ENCODE results near the gene HELT. TPM values are rescaled to one million over a fixed set of nuclear protein-coding genes. Genes with fewer than 3 reads are reported as not detected.
"Not testable (repeated sequence)": the region's sequence is repeated elsewhere in the genome, so short reads cannot be mapped to it uniquely, and the experiment has no call there.

HELT gene
- total and polyA plus RNA-seq, 3 experiments from 2014 or later, result not detected

DNA sequence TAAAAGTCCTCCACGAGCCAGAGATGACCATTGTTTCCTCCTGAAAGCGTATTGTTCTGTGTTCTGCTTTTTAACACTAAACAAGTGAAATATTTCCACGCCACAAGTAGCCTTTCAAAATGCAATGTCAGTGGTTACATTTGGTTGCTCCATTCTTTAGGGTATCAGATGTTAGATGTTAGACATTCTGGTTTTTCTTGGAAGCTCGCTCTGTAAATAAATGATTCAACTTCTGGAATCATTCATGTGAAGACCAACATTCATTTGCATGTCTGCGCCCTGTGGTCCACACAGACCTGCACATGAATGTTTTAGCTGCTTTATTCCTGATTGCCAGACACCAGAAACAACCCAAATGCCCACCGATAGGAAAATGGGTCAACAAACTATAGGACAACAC, 38.0 kb upstream of the HELT start:
- no peaks in the 10 kb centered on the region for H3K9me3 ChIP-seq (ENCODE audit: low read length)
- no peaks in the 10 kb centered on the region for H3K36me3 ChIP-seq (ENCODE audit: insufficient read depth, low read length)
- Mint-ChIP-seq H3K27me3 (peaks cover 10 to 27% of the 10 kb centered on the region in 2 donors), H3K9me3 (peaks cover 0 to 2% (median 0%) of the 10 kb centered on the region in 5 donors), H3K4me3 (no peak overlapping the region), H3K36me3 (no peaks in the 10 kb centered on the region), H3K27ac (peak overlapping the region in 1 of 8 donors; percentile 27), H3K4me1 (no peaks in the 10 kb centered on the region)
- no peak overlapping the region for H3K27ac ChIP-seq (ENCODE audit: low read depth, low read length)
- H3K4me1 ChIP-seq (ENCODE audit: insufficient read depth, low read length), result peaks cover 20% of the 10 kb centered on the region
- POLR2A ChIA-PET, result no interaction called here
- CTCF ChIA-PET, result interaction anchor here (1.6 kb wide), 1 partner anchor 729 kb away, joined by 3 read pairs; no protein-coding TSS in a partner anchor
- H3K4me3 ChIP-seq (ENCODE audit: low read length), result no peak overlapping the region
- no peak for DNase-seq
- no peaks in the 10 kb centered on the region for H3K27me3 ChIP-seq (ENCODE audit: insufficient read depth, low read length, poor library complexity, severe bottlenecking)

DNA sequence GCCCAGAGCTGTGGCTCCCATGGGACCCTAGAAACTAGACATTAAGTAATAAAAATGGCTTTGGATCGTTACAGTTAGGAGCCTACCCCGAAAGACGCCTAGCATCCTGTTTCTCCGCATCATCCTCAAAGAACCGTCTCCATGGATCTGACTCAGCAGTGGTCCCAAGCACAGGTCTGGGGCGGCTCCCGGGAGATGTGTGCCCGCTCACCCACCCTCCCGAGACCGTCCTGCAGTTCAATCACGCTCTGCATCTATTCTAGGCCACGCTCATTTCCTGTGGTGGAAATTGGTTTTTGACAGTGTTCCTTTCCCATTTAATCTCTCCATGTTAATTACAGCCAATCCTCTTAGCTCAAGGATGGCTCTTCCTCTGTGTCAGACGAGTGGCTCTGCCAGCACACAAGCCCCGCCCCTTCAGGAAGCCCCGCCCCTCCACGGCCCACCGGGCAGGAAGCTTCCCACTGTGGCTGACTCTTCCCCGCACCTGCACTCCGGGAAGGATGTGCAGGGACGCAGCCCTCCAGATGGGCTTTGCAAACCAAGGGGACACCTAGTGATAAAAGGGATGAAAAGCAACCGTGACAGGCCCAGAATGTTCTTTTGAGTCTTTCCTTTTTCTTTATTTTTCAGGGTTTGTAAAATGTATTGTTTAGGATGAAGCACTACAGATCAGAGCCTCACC, 34.5 kb upstream of the HELT start:
- no peaks in the 10 kb centered on the region for H3K27me3 ChIP-seq (ENCODE audit: insufficient read depth, low read length, poor library complexity, severe bottlenecking)
- peaks cover 20% of the 10 kb centered on the region for H3K4me1 ChIP-seq (ENCODE audit: insufficient read depth, low read length)
- Mint-ChIP-seq H3K27ac (no peak overlapping the region), H3K4me1 (no peaks in the 10 kb centered on the region), H3K9me3 (no peaks in the 10 kb centered on the region), H3K4me3 (no peak overlapping the region), H3K27me3 (peaks cover 1 to 12% of the 10 kb centered on the region in 2 donors), H3K36me3 (no peaks in the 10 kb centered on the region)
- DNase-seq, result peak; percentile 26 to 64 (median 41)
- H3K9me3 ChIP-seq (ENCODE audit: low read length), result no peaks in the 10 kb centered on the region
- no peaks in the 10 kb centered on the region for H3K36me3 ChIP-seq (ENCODE audit: insufficient read depth, low read length)
- no peak overlapping the region for H3K27ac ChIP-seq (ENCODE audit: low read depth, low read length)
- CTCF ChIA-PET, result interaction anchor here (1.1 to 1.3 kb wide), 4 partner anchors 8 to 21 kb away, joined by 3 to 4 read pairs (median 4); no protein-coding TSS in a partner anchor
- H3K4me3 ChIP-seq (ENCODE audit: low read length), result peak overlapping the region; percentile 29
- POLR2A ChIA-PET, result no interaction called here

DNA sequence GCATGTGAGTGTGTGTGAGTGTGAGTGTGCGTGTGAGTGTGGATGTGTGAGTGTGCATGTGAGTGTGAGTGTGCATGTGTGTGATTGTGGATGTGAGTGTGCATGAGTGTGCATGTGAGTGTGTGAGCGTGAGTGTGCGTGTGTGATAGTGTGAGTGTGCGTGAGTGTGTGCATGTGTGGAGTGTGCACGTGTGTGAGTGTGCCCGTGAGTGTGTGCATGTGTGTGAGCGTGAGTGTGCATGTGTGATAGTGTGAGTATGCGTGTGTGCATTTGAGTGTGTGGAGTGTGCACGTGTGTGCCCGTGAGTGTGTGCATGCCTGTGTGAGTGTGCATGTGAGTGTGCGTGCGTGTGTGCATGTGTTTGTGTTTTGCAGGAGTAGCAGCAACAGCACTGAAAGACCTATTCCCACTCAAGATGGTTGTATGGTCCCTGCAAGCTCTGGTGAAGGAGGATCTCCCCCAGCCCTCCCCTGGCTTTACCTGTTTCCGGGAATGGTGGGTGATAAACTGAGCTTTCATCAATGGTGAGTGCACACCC, 30.7 kb upstream of the HELT start:
- Histone ChIP-seq H3K27me3 (ENCODE audit: insufficient read depth, low read length, poor library complexity, severe bottlenecking) (no peaks in the 10 kb centered on the region), H3K4me1 (ENCODE audit: insufficient read depth, low read length) (peaks cover 14% of the 10 kb centered on the region), H3K27ac (ENCODE audit: low read depth, low read length) (no peak overlapping the region), H3K4me3 (ENCODE audit: low read length) (no peak overlapping the region), H3K9me3 (ENCODE audit: low read length) (no peaks in the 10 kb centered on the region), H3K36me3 (ENCODE audit: insufficient read depth, low read length) (no peaks in the 10 kb centered on the region)
- Mint-ChIP-seq H3K27me3 (no peaks in the 10 kb centered on the region), H3K9me3 (no peaks in the 10 kb centered on the region), H3K36me3 (no peaks in the 10 kb centered on the region), H3K4me1 (no peaks in the 10 kb centered on the region), H3K4me3 (no peak overlapping the region), H3K27ac (no peak overlapping the region)
- DNase-seq, result no peak
- POLR2A ChIA-PET, result no interaction called here
- CTCF ChIA-PET, result interaction anchor here (1.4 kb wide), 1 partner anchor 723 kb away, joined by 3 read pairs; no protein-coding TSS in a partner anchor

DNA sequence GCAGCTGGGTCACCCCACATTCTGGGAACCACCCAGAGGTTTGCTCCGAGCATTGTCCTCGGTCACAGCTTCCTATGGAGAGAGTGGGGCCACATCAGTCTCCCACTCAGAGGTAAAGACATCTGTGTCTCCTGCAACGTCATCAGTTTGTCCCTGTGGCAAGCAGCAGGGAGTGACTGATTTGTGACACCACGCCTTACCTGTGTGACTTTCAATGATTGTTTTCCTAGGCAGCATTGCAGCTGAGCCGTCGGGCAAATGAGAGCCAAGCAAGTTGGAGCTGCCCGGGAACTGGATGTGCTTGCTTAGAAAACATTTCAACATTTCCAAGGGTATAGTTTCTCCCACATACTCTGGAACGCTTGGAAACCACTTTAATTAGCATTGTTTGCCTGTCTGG, 29.7 kb upstream of the HELT start:
- DNase-seq, result no peak
- Histone ChIP-seq H3K4me3 (ENCODE audit: low read length) (no peak overlapping the region), H3K9me3 (ENCODE audit: low read length) (no peaks in the 10 kb centered on the region), H3K27me3 (ENCODE audit: insufficient read depth, low read length, poor library complexity, severe bottlenecking) (no peaks in the 10 kb centered on the region), H3K36me3 (ENCODE audit: insufficient read depth, low read length) (no peaks in the 10 kb centered on the region), H3K27ac (ENCODE audit: low read depth, low read length) (no peak overlapping the region), H3K4me1 (ENCODE audit: insufficient read depth, low read length) (peaks cover 4% of the 10 kb centered on the region)
- Mint-ChIP-seq H3K36me3 (no peaks in the 10 kb centered on the region), H3K4me1 (no peaks in the 10 kb centered on the region), H3K9me3 (no peaks in the 10 kb centered on the region), H3K27me3 (peaks cover 0 to 2% of the 10 kb centered on the region in 2 donors), H3K4me3 (no peak overlapping the region), H3K27ac (no peak overlapping the region)
- POLR2A ChIA-PET, result no interaction called here
- CTCF ChIA-PET, result interaction anchor here (1.4 to 1.7 kb wide), 2 partner anchors 14 to 724 kb away, joined by 3 to 4 read pairs; no protein-coding TSS in a partner anchor

DNA sequence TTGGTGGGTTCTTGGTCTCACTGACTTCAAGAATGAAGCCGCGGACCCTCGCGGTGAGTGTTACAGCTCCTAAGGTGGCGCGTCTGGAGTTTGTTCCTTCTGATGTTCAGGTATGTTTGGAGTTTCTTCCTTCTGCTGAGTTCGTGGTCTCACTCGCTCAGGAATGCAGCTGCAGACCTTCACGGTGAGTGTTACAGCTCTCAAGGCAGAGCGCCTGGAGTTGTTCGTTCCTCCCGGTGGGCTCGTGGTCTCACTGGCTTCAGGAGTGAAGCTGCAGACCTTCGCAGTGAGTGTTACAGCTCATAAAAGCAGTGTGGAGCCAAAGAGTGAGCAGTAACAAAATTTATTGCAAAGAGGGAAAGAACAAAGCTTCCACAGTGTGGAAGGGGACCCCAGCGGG, 29.0 kb upstream of the HELT start:
- H3K36me3 Mint-ChIP-seq; POLR2A ChIA-PET; H3K27ac ChIP-seq (ENCODE audit: low read depth, low read length); H3K27ac Mint-ChIP-seq; H3K4me3 Mint-ChIP-seq; H3K9me3 Mint-ChIP-seq; H3K9me3 ChIP-seq (ENCODE audit: low read length); H3K27me3 ChIP-seq (ENCODE audit: insufficient read depth, low read length, poor library complexity, severe bottlenecking); H3K4me3 ChIP-seq (ENCODE audit: low read length); H3K27me3 Mint-ChIP-seq; DNase-seq; H3K4me1 ChIP-seq (ENCODE audit: insufficient read depth, low read length); H3K36me3 ChIP-seq (ENCODE audit: insufficient read depth, low read length); H3K4me1 Mint-ChIP-seq: not testable (repeated sequence)
- CTCF ChIA-PET, result interaction anchor here (1.4 to 1.7 kb wide), 2 partner anchors 14 to 725 kb away, joined by 3 to 4 read pairs; no protein-coding TSS in a partner anchor

DNA sequence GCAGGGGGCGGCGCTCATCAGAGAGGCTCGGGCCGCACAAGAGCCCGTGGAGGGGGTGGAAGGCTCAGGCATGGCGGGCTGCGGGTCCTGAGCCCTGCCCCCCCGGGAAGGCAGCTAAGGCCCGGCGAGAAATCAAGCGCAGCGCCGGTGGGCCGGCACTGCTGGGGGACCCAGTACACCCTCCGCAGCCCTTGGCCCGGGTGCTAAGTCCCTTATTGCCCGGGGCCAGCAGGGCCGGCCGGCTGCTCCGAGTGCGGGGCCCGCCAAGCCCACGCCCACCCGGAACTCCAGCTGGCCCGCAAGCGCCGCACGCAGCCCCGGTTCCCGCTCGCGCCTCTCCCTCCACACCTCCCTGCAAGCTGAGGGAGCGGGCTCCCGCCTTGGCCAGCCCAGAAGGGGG, 28.2 kb upstream of the HELT start:
- H3K36me3 Mint-ChIP-seq; H3K9me3 Mint-ChIP-seq; H3K27me3 Mint-ChIP-seq; H3K4me1 Mint-ChIP-seq; H3K27ac ChIP-seq (ENCODE audit: low read depth, low read length); DNase-seq; H3K4me3 ChIP-seq (ENCODE audit: low read length); H3K27ac Mint-ChIP-seq; POLR2A ChIA-PET; CTCF ChIA-PET; H3K4me3 Mint-ChIP-seq; H3K4me1 ChIP-seq (ENCODE audit: insufficient read depth, low read length); H3K27me3 ChIP-seq (ENCODE audit: insufficient read depth, low read length, poor library complexity, severe bottlenecking); H3K36me3 ChIP-seq (ENCODE audit: insufficient read depth, low read length); H3K9me3 ChIP-seq (ENCODE audit: low read length): not testable (repeated sequence)

DNA sequence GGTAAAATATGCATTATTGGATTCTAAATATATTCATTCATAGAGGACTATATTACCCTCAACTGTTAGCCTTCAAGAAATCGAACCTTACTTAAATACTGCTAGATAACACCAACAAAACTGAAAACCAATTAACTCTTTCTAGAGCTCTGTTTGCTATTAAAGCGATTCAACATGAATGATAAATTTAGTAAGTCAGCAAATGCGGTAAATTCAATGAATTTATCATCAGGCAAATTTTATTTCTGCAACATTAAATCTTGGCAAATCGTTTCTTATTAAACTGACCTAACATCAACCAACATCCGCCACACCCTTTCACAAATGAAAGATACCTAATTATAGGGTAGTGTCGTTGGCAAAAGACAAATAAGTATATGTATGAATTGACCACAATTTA, 26.4 kb upstream of the HELT start:
- H3K27ac Mint-ChIP-seq, result no peak overlapping the region

DNA sequence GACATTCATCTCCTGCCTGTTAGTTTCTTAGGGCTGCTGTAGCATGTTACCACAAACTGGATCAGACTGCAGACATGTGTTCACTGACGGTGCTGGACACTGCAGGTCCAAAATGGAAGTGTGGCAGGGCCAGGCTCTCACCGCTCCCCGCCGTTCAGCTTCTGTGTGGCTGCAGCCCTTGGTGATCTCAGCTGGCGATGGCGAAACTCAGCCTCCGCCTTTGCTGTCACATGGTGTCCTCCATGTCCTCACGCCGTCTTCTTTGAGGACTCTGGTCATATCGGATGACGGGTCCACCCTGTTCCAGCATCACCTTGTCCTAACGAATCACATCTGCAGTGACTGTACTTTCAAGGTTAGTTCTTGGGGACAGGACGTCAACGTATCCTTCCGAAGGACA, 25.9 kb upstream of the HELT start:
- Histone ChIP-seq H3K4me3 (ENCODE audit: low read length) (no peak overlapping the region), H3K27ac (ENCODE audit: low read depth, low read length) (no peak overlapping the region), H3K36me3 (ENCODE audit: insufficient read depth, low read length) (no peaks in the 10 kb centered on the region), H3K27me3 (ENCODE audit: insufficient read depth, low read length, poor library complexity, severe bottlenecking) (no peaks in the 10 kb centered on the region), H3K4me1 (ENCODE audit: insufficient read depth, low read length) (no peaks in the 10 kb centered on the region), H3K9me3 (ENCODE audit: low read length) (no peaks in the 10 kb centered on the region)
- ChIA-PET POLR2A (no interaction called here), CTCF (no interaction called here)
- Mint-ChIP-seq H3K4me3 (no peak overlapping the region), H3K4me1 (no peaks in the 10 kb centered on the region), H3K27ac (no peak overlapping the region), H3K27me3 (peaks cover 2 to 3% of the 10 kb centered on the region in 2 donors), H3K36me3 (no peaks in the 10 kb centered on the region), H3K9me3 (no peaks in the 10 kb centered on the region)
- DNase-seq, result no peak

More for the DNA sequence above, 26.4 kb upstream of the HELT start:
- DNase-seq, result no peak
- Histone ChIP-seq H3K4me3 (ENCODE audit: low read length) (no peak overlapping the region), H3K9me3 (ENCODE audit: low read length) (no peaks in the 10 kb centered on the region), H3K36me3 (ENCODE audit: insufficient read depth, low read length) (no peaks in the 10 kb centered on the region), H3K4me1 (ENCODE audit: insufficient read depth, low read length) (no peaks in the 10 kb centered on the region), H3K27me3 (ENCODE audit: insufficient read depth, low read length, poor library complexity, severe bottlenecking) (no peaks in the 10 kb centered on the region), H3K27ac (ENCODE audit: low read depth, low read length) (no peak overlapping the region)
- H3K4me3 Mint-ChIP-seq, result no peak overlapping the region
- ChIA-PET CTCF (no interaction called here), POLR2A (no interaction called here)
- no peaks in the 10 kb centered on the region for H3K4me1 Mint-ChIP-seq
- no peaks in the 10 kb centered on the region for H3K36me3 Mint-ChIP-seq
- H3K27me3 Mint-ChIP-seq, result peaks cover 1 to 2% of the 10 kb centered on the region in 2 donors
- H3K9me3 Mint-ChIP-seq, result no peaks in the 10 kb centered on the region
